ENCODE results near the gene L3MBTL2. TPM values are rescaled to one million over a fixed set of nuclear protein-coding genes. Genes with fewer than 3 reads are reported as not detected.

Gene L3MBTL2
- total RNA-seq, 1 experiment from 2014 or later, result 27.0 TPM

DNA sequence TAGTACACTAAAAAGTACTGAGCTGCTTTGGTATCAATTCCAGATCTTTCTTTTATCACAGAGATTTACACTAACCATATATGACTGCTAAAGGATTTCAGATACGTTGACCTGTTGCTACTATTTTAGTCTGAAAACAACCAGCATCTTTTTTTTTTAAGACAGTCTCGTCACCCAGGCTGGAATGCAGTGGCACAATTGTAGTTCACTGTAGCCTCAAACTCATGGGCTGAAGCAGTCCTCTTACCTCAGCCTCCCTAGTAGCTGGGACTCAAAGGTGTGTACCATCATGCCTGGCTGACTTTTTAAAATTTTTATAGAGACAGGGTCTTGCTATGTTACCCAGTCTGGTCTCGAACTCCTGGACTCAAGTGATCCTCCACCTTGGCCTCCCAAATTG lies 24.2 kb upstream of the L3MBTL2 start:
- BruUV-seq (replicated peaks), result no TSS peak
- H3K27me3 Mint-ChIP-seq (ENCODE audit: unreplicated experiment), result no peaks in the 10 kb centered on the region
- H3K36me3 Mint-ChIP-seq (ENCODE audit: insufficient read depth, unreplicated experiment), result peaks cover 42% of the 10 kb centered on the region
- no peak overlapping the region for H3K4me3 Mint-ChIP-seq (ENCODE audit: low read depth, unreplicated experiment)
- H3K27ac Mint-ChIP-seq (ENCODE audit: unreplicated experiment), result peak overlapping the region; percentile 82
- CTCF ChIA-PET, result interaction anchor here (1.2 kb wide), 1 partner anchor 177 kb away, joined by 4 read pairs; no protein-coding TSS in a partner anchor
- H3K4me1 Mint-ChIP-seq (ENCODE audit: low read depth, unreplicated experiment), result peaks cover 18% of the 10 kb centered on the region
- intact Hi-C loops (cut with micrococcal nuclease; ENCODE audit: unreplicated experiment), result no loop called here
- TF ChIP-seq, protein P1, sequence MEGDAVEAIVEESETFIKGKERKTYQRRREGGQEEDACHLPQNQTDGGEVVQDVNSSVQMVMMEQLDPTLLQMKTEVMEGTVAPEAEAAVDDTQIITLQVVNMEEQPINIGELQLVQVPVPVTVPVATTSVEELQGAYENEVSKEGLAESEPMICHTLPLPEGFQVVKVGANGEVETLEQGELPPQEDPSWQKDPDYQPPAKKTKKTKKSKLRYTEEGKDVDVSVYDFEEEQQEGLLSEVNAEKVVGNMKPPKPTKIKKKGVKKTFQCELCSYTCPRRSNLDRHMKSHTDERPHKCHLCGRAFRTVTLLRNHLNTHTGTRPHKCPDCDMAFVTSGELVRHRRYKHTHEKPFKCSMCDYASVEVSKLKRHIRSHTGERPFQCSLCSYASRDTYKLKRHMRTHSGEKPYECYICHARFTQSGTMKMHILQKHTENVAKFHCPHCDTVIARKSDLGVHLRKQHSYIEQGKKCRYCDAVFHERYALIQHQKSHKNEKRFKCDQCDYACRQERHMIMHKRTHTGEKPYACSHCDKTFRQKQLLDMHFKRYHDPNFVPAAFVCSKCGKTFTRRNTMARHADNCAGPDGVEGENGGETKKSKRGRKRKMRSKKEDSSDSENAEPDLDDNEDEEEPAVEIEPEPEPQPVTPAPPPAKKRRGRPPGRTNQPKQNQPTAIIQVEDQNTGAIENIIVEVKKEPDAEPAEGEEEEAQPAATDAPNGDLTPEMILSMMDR (IDR thresholded peaks at IDR 0.05; ENCODE audit: unreplicated experiment), result no peak
- no peaks in the 10 kb centered on the region for H3K9me3 Mint-ChIP-seq (ENCODE audit: low read depth, unreplicated experiment)
- no peak for DNase-seq

- H3K4me3 Mint-ChIP-seq (ENCODE audit: low read depth, unreplicated experiment), result peak overlapping the region; percentile 24
- BruUV-seq (replicated peaks), result no TSS peak
- peaks cover 18% of the 10 kb centered on the region for H3K4me1 Mint-ChIP-seq (ENCODE audit: low read depth, unreplicated experiment)
- peaks cover 36% of the 10 kb centered on the region for H3K36me3 Mint-ChIP-seq (ENCODE audit: insufficient read depth, unreplicated experiment)
- CTCF ChIA-PET, result interaction anchor here (0.9 to 1.2 kb wide), 3 partner anchors 16 to 178 kb away, joined by 3 to 5 read pairs (median 4); no protein-coding TSS in a partner anchor
- DNase-seq, result peak; percentile 25
- TF ChIP-seq, protein P1 (IDR thresholded peaks at IDR 0.05; ENCODE audit: unreplicated experiment), result no peak
- no peaks in the 10 kb centered on the region for H3K9me3 Mint-ChIP-seq (ENCODE audit: low read depth, unreplicated experiment)
- peak overlapping the region; percentile 82 for H3K27ac Mint-ChIP-seq (ENCODE audit: unreplicated experiment)
- intact Hi-C loops (cut with micrococcal nuclease; ENCODE audit: unreplicated experiment), result no loop called here
- H3K27me3 Mint-ChIP-seq (ENCODE audit: unreplicated experiment), result no peaks in the 10 kb centered on the region
These were observed 23.5 kb upstream of the L3MBTL2 start for GRCh38 chr22:41181349-41182241.

GRCh38 chr22:41184679-41185078 lies 20.4 kb upstream of the L3MBTL2 start:
- no peak for DNase-seq
- H3K36me3 Mint-ChIP-seq (ENCODE audit: insufficient read depth, unreplicated experiment), result peaks cover 14% of the 10 kb centered on the region
- no peaks in the 10 kb centered on the region for H3K9me3 Mint-ChIP-seq (ENCODE audit: low read depth, unreplicated experiment)
- intact Hi-C loops (cut with micrococcal nuclease; ENCODE audit: unreplicated experiment), result no loop called here
- no peak overlapping the region for H3K4me3 Mint-ChIP-seq (ENCODE audit: low read depth, unreplicated experiment)
- no peaks in the 10 kb centered on the region for H3K27me3 Mint-ChIP-seq (ENCODE audit: unreplicated experiment)
- CTCF ChIA-PET, result interaction anchor here (1.6 kb wide), 1 partner anchor 53 kb away, joined by 3 read pairs; no protein-coding TSS in a partner anchor
- no peak overlapping the region for H3K27ac Mint-ChIP-seq (ENCODE audit: unreplicated experiment)
- TF ChIP-seq, protein P1 (IDR thresholded peaks at IDR 0.05; ENCODE audit: unreplicated experiment), result no peak
- peaks cover 18% of the 10 kb centered on the region for H3K4me1 Mint-ChIP-seq (ENCODE audit: low read depth, unreplicated experiment)
- no TSS peak for BruUV-seq (replicated peaks)

GRCh38 chr22:41191467-41191866 lies 13.6 kb upstream of the L3MBTL2 start:
- Mint-ChIP-seq H3K4me1 (ENCODE audit: low read depth, unreplicated experiment) (no peaks in the 10 kb centered on the region), H3K36me3 (ENCODE audit: insufficient read depth, unreplicated experiment) (no peaks in the 10 kb centered on the region), H3K27ac (ENCODE audit: unreplicated experiment) (no peak overlapping the region), H3K4me3 (ENCODE audit: low read depth, unreplicated experiment) (no peak overlapping the region), H3K27me3 (ENCODE audit: unreplicated experiment) (no peaks in the 10 kb centered on the region), H3K9me3 (ENCODE audit: low read depth, unreplicated experiment) (no peaks in the 10 kb centered on the region)
- no peak for DNase-seq
- TF ChIP-seq, protein P1 (IDR thresholded peaks at IDR 0.05; ENCODE audit: unreplicated experiment), result no peak
- CTCF ChIA-PET, result interaction anchor here (0.6 kb wide), 1 partner anchor 11 kb away, joined by 5 read pairs; no protein-coding TSS in a partner anchor
- no TSS peak for BruUV-seq (replicated peaks)
- intact Hi-C loops (cut with micrococcal nuclease; ENCODE audit: unreplicated experiment), result no loop called here
